Ovary (tissue), 9 donors: ENCODE data around the gene ZNF724. TPM values are rescaled to one million over a fixed set of nuclear protein-coding genes. Genes with fewer than 3 reads are reported as not detected.
"Not testable (repeated sequence)": the region's sequence is repeated elsewhere in the genome, so short reads cannot be mapped to it uniquely, and the experiment has no call there.

Source experiments
- DNase-seq, 5 donors: peaks; one replicate each; pipeline ENCODE4 v3.0.0-alpha.2; 2019 to 2020
- H3K27ac ChIP-seq, 2 donors: fragments of 200-600 bp; one replicate each; pipeline versions ENCODE4 v1.5.1 to v1.8.0; 2019 to 2022
- H3K27me3 ChIP-seq: fragments of 200-600 bp; one replicate; pipeline ENCODE4 v1.8.0; 2022
- H3K36me3 ChIP-seq: fragments of 200-600 bp; sonication (generic); one replicate; pipeline ENCODE4 v1.5.1; 2019
- H3K4me1 ChIP-seq: one replicate; pipeline ENCODE4 v1.8.1; 2013; ENCODE audit warnings: mild to moderate bottlenecking, moderate library complexity; ENCODE audit not compliant: insufficient read depth
- H3K4me3 ChIP-seq: fragments of 200-600 bp; sonication (generic); one replicate; pipeline ENCODE4 v1.5.1; 2017
- H3K9me3 ChIP-seq, 2 donors: fragments of 200-600 bp in 1 of 2; sonication (generic) in 1 of 2; one replicate each; pipeline versions ENCODE4 v1.5.1 to v1.8.1; 2013 to 2019; ENCODE audit warnings: mild to moderate bottlenecking in 1 of 2, moderate library complexity in 1 of 2
- EP300 ChIP-seq: sonication (generic); formaldehyde crosslinking; IDR thresholded peaks from one replicate; pipeline ENCODE4 v1.6.1; 2017; ENCODE audit warnings: antibody characterized with exemption
- POLR2A ChIP-seq: fragments of 450-650 bp; IDR thresholded peaks from one replicate; pipeline ENCODE4 v1.6.1; 2017; ENCODE audit warnings: antibody characterized with exemption, mild to moderate bottlenecking, moderate library complexity
- WGBS, 3 donors: extraction: QIAGEN DNeasy Blood & Tissue Kit in 1 of 3; methylation state at CpG; one replicate each; pipeline versions ENCODE4 v1.1.5 to v1.1.7; 2013 to 2017; 5-methylcytosine and 5-hydroxymethylcytosine counted together
- intact Hi-C, 4 donors: fragments of 100-400 bp; cut with DNase I; formaldehyde crosslinking; loops; one replicate each; pipeline versions ENCODE4 v1.11.0 to v1.15.1; 2022 to 2023
- polyA plus RNA-seq, 2 donors: library from polyadenylated mRNA; stranded (reverse); fragments of 200-250 nt in 1 of 2; fragments of 350-450 nt in 1 of 2; fragmentation: Illumina TruSeq in 1 of 2; extraction: RNeasy Lipid Tissue Mini Kit (QIAGEN cat#74804) in 1 of 2; gene quantifications; one replicate each; pipeline ENCODE4 v1.2.3, GENCODE V29; 2013 to 2014
- total RNA-seq, 7 donors: library from RNA; depleted of rRNA in 2 of 7; stranded (reverse); fragments of >200 nt in 2 of 7; fragmentation: NEBNext Ultra II Directional in 3 of 7; extraction: Animal tissue kit (Norgen Biotek cat#: 25700) in 3 of 7; gene quantifications; one replicate each; pipeline versions ENCODE4 v1.1.0 to v1.2.4, GENCODE V29; 2016 to 2023
- TF ChIP-seq, protein P1 (sequence below), 3 donors: fragments of 450-650 bp in 2 of 3; fragments of 200-600 bp in 1 of 3; IDR thresholded peaks; one replicate each; pipeline versions ENCODE4 v1.5.1 to v1.8.0; 2016 to 2022; ENCODE audit warnings: antibody characterized with exemption in 3 of 3, mild to moderate bottlenecking in 1 of 3
- donor health status: DM: no; HTN: no; CAD: no; lungs with moderate emphysema.
- donor health status: DM: no; HTN: no; CAD: no.
- donor health status: Bipolar disorder and iron deficiency.
- donor health status: DM: yes; HTN: yes; CAD: no.
- donor health status: DM: no; HTN: no; CAD: no.
- donor health status: DM: yes; HTN: yes; CAD: no.

Gene ZNF724
- total and polyA plus RNA-seq, 9 donors = 0.58 to 2.2 (median 1.7) TPM; not detected in 1

GRCh38 chr19:23285948-23286347 lies 35.8 kb upstream of the ZNF724 start:
- Histone ChIP-seq H3K4me3 (no peak overlapping the region), H3K9me3 (no peaks in the 10 kb centered on the region), H3K27ac (no peak overlapping the region), H3K36me3 (no peaks in the 10 kb centered on the region), H3K27me3 (no peaks in the 10 kb centered on the region), H3K4me1 (no peaks in the 10 kb centered on the region)
- DNase-seq = no peak
- TF ChIP-seq EP300 (no peak), POLR2A (no peak)
- TF ChIP-seq, protein P1, sequence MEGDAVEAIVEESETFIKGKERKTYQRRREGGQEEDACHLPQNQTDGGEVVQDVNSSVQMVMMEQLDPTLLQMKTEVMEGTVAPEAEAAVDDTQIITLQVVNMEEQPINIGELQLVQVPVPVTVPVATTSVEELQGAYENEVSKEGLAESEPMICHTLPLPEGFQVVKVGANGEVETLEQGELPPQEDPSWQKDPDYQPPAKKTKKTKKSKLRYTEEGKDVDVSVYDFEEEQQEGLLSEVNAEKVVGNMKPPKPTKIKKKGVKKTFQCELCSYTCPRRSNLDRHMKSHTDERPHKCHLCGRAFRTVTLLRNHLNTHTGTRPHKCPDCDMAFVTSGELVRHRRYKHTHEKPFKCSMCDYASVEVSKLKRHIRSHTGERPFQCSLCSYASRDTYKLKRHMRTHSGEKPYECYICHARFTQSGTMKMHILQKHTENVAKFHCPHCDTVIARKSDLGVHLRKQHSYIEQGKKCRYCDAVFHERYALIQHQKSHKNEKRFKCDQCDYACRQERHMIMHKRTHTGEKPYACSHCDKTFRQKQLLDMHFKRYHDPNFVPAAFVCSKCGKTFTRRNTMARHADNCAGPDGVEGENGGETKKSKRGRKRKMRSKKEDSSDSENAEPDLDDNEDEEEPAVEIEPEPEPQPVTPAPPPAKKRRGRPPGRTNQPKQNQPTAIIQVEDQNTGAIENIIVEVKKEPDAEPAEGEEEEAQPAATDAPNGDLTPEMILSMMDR (IDR thresholded peaks at IDR 0.05) = no peak
- 88 to 98% (median 97%) methylated on average over 1 of the region's 1 CpG for WGBS, 3 donors
- intact Hi-C loops = no loop called here

DNA sequence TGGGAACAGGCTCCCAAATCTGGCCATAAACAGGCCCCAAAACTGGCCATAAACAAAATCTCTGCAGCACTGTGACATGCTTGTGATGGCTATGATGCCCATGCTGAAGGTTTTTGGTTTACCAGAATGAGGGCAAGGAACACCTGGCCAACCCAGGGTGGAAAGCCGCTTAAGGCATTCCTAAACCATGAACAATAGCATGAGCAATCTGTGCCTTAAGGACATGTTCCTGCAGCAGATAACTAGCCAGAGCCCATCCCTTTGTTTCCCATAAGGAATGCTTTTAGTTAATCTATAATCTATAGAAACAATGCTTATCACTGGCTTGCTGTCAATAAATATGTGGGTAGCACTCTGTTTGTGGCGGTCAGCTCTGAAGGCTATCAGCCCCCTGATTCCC lies 35.1 kb upstream of the ZNF724 start:
- H3K4me3 ChIP-seq, H3K4me1 ChIP-seq, H3K36me3 ChIP-seq, H3K9me3 ChIP-seq, intact Hi-C loops, H3K27me3 ChIP-seq, H3K27ac ChIP-seq, DNase-seq: not testable (repeated sequence)
- WGBS, 3 donors = 84 to 94% (median 88%) methylated on average over 2 of the region's 2 CpGs

DNA sequence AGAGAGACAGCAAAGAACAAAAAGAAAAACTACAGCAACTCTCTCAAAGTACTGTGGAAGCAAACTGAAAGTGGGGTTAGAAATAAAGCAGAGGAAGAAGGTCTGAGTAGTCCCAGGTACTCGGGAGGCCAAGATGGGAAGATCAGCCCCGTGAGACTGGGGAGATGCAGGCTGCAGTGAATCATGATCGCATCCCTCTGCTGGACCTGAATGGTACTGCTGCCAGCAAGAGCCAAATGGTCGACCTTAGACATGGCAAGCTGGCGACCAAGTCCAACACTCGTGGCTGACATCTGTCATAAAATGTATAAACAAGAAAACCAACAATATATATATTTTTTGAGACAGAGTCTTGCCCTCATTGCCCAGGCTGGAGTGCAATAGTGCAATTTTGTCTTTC lies 33.7 kb upstream of the ZNF724 start:
- no peaks in the 10 kb centered on the region for H3K4me1 ChIP-seq
- TF ChIP-seq POLR2A = no peak
- TF ChIP-seq EP300 = no peak
- TF ChIP-seq, protein P1 (IDR thresholded peaks at IDR 0.05) = no peak
- H3K36me3 ChIP-seq = no peaks in the 10 kb centered on the region
- DNase-seq = peak in 2 of 5 donors; percentile 23 to 25
- no peaks in the 10 kb centered on the region for H3K9me3 ChIP-seq
- no peaks in the 10 kb centered on the region for H3K27me3 ChIP-seq
- H3K27ac ChIP-seq = no peak overlapping the region
- intact Hi-C loops = no loop called here
- 15 to 17% (median 15%) methylated on average over 6 of the region's 6 CpGs for WGBS, 3 donors
- no peak overlapping the region for H3K4me3 ChIP-seq

- no peak for DNase-seq
- no peaks in the 10 kb centered on the region for H3K36me3 ChIP-seq
- WGBS, 3 donors = 63 to 68% (median 66%) methylated on average over 4 of the region's 4 CpGs
- no peaks in the 10 kb centered on the region for H3K9me3 ChIP-seq
- H3K4me3 ChIP-seq = no peak overlapping the region
- no peak overlapping the region for H3K27ac ChIP-seq
- no peaks in the 10 kb centered on the region for H3K4me1 ChIP-seq
- TF ChIP-seq POLR2A (no peak), EP300 (no peak)
- TF ChIP-seq, protein P1 (IDR thresholded peaks at IDR 0.05) = no peak
- H3K27me3 ChIP-seq = no peaks in the 10 kb centered on the region
- intact Hi-C loops = no loop called here
Observed at GRCh38 chr19:23281663-23282276, 31.6 kb upstream of the ZNF724 start.

DNA sequence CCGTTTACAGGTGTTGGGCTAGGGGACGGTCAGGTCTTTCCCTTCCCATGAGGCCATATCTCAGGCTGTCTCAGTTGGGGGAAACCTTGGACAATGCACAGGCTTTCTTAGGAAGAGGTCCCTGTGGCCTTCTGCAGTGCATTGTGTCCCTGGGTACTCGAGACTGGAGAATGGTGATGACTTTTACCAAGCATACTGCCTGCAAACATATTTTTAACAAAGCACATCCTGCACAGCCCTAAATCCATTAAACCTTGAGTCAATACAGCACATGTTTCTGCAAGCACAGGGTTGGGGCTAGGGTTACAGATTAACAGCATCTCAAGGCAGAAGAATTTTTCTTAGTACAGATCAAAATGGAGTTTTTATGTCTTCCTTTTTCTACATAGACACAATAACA lies 27.9 kb upstream of the ZNF724 start:
- intact Hi-C loops = not testable (repeated sequence)

More for the DNA sequence above, 27.9 kb upstream of the ZNF724 start:
- not testable (repeated sequence) for H3K36me3 ChIP-seq, H3K27ac ChIP-seq, H3K4me1 ChIP-seq, H3K4me3 ChIP-seq, H3K9me3 ChIP-seq, DNase-seq, H3K27me3 ChIP-seq
- 31 to 40% (median 37%) methylated on average over 3 of the region's 3 CpGs for WGBS, 3 donors
